Kasumi-1 (cell line): ENCODE data around the gene AIPL1.

Experiments
- DNase-seq, 2 experiments: peaks; one replicate each; lab custom pipeline; 2025; lab: John Stamatoyannopoulos, UW

AIPL1 gene

DNA sequence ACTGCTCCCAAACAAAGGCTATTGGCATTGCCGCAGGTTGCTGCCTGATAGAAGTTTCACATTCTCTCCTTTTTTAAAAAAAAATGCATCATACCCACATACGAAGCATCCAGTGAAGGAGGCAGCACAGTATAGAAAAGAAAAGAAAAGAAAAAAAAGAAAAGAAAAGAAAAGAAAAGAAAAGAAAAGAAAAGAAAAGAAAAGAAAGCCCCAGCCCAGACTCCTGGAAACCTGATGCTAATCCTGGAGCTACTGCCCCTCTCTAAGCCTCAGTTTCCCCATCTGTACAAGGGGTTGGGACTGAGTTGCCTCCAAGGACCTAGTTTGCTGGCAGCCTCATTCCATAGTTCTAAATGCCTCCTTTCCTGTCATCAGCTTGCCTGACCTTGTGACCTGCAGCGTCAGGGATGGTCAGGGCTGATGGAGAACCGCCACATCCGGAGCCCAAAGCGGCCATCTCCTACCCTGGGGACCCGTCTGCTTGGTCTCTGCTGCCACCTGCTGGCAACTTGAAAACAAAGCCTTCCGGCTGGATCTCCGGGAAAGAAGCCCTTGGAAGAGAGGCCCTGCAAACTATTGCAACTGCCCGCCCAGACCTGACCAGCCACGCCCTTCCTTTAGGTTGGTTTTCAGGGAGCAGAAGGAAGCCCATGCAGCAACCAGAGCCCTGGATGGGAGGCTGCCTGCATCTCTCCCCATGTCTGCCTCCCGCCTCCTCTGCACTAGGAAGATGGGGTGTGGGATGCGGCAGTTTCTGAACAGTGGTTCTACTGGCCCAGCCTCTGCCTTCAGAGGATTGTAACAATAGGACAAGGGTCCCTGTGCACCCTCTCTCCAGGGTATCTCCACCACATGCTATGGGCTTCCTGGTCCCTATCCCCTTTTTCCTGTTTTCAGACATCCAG, 13.0 kb downstream of the AIPL1 start:
- DNase-seq, result peak; percentile 34 to 39

DNA sequence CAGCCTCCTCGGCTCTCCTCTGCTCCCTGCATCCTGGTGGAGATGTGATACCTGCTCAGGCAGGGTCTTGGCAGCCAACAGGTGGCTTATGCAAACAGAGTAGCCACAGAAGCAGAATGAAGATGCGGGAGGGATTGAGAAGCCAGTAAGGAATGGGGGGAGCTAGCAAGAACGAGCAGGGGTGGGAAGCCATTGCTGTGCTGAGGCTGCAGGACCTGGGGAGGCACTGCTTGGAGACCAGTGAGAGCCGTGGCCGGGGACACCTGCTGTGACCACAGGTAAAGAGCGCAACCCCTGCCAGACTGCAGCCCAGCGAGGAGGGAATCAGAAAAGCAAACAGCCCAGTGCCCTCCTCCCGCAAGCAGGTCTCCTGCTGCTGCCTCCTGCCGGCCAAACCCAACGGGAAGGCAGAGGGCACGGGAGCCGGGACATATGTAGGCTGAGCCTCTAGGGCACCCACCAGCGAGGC, 14.7 kb downstream of the AIPL1 start:
- DNase-seq, result no peak

GRCh38 chr17:6415616-6416015, 19.3 kb downstream of the AIPL1 start:
- no peak for DNase-seq

GRCh38 chr17:6413065-6413464, 21.9 kb downstream of the AIPL1 start:
- peak; percentile 29 to 48 for DNase-seq

GRCh38 chr17:6408735-6409134, 26.2 kb downstream of the AIPL1 start:
- DNase-seq, result no peak

GRCh38 chr17:6408276-6408675, 26.6 kb downstream of the AIPL1 start:
- no peak for DNase-seq

DNA sequence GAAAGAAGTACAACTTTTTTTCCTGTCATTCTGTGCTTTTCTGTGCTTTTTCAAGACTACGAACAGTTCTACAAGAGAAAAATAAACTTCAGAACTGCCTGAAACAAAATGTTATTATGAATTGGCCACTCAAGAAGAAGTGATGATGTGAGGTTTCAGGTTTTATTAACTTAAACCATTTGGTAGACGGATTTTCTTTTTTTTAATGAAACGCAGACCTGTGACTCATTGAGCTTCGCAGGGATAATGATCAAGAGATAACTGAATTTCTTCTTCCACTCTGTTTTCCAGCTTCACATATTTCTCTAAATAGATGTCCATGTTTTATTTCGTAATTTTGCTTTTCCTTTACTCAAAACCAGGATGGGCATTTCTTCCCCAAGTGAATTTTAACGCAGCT, 32.7 kb downstream of the AIPL1 start:
- DNase-seq, result no peak

- no peak for DNase-seq
Observed at GRCh38 chr17:6398955-6399354, 36.0 kb downstream of the AIPL1 start.

DNA sequence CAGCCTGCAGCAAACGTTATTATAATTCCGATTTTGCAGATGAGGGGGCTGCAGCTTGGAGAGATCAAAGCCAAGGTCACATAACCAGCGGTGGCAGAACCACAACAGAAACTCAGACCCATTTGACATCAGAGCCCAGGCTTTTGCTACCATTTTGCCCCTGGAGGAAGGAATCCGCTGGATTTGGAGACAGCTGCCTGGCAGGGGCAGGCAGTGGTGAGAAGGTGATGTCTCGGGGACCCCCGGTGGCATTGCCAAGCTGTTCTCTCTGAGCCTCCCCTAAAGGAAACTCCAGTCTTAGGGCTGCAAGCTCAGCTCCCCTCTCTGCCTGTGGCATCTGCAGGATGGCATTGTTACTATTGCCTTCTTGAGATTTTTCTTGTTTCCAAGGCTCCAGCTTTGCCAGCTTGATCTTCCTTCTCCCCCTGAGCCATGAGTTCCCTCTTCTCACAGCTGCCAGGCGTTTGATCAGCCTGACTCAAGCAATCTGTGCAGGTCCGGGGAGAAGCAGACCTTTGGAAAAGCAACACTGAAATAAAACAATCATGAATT, 40.8 kb downstream of the AIPL1 start:
- DNase-seq, result no peak

DNA sequence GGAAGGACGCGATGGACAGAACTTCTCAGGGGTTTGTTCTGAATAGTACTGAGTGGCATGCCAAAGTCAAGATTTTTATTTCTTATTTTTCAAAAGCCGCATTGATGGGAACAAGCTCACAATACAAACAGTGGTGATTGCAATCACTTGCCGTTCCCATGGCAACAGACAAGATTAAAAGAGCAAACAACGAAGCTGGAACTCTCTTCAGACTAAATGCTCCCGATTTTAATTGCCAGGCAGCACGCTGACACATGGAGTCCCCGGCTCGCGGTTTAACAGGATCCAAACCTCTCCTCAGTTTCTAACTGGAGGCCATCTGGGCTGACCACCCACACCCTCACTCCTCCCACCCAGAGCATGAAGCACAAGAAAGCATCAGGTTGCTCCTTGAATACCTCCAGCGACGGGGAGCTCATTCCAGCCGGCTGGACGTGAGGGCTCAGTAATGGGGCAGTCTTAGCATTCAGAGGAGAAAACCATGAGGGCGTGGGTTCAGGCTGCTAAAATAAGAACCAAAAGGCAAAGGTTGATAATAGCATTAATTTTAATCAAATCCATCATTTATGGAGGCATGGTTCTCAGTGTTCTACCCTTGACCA, 41.5 kb downstream of the AIPL1 start:
- no peak for DNase-seq

DNA sequence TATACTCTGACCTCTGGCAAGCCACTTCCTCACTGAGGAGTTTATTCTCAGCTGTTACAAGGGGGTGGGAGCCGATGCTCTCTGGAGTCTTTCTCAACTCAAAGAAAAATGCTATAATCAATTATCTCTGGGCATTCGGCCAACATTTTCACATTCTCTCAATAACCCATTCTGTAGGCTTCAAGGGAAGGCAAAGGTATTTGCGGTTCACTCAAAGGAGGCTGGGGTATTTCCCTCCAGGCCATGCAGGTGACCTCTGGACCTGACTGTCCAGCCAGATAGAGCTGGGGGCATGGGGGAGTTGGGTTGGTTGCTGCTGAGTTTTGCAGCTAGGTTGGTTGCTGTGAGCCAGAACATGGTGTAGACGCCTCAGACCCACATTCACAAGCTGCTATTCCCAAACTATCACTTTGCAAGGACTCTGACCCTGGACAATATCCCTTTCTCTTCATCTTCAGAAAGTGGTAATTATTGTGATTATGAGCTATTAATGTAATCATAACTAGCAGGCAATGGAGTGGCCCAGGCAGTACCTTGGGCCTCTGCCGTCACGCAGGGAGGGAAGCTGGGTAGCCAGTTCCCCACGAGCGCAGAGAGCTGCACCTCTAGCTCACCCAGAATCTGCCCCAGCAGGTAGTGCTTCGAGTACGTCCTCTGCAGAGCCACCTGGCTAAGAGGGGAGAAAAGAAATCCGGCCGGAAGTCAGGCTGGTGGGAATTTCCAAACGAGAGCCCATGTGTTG, 42.1 kb downstream of the AIPL1 start:
- DNase-seq, result no peak

- DNase-seq, result no peak
Observed at GRCh38 chr17:6388416-6388815, 46.5 kb downstream of the AIPL1 start.

DNA sequence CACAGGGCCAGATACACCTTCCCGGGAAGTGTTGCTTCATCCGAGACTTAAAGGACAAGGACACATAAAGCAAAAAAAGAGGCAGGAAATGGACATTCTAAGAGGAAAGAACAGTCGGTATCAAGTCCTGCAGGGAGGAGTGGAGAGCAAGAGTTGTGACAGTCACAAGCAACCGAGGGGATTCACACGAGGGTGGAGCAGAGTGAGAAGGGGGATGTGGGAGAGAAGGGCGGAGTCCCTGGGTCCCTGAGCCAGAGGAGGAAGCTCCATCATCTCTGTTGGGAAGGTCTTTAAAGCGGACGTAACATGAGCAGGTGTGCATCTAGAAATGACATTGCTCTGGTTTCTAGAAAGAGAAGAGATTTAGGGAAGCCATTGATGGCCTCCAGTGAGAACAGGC, 47.1 kb downstream of the AIPL1 start:
- no peak for DNase-seq

GRCh38 chr17:6387442-6387841, 47.5 kb downstream of the AIPL1 start:
- no peak for DNase-seq

DNA sequence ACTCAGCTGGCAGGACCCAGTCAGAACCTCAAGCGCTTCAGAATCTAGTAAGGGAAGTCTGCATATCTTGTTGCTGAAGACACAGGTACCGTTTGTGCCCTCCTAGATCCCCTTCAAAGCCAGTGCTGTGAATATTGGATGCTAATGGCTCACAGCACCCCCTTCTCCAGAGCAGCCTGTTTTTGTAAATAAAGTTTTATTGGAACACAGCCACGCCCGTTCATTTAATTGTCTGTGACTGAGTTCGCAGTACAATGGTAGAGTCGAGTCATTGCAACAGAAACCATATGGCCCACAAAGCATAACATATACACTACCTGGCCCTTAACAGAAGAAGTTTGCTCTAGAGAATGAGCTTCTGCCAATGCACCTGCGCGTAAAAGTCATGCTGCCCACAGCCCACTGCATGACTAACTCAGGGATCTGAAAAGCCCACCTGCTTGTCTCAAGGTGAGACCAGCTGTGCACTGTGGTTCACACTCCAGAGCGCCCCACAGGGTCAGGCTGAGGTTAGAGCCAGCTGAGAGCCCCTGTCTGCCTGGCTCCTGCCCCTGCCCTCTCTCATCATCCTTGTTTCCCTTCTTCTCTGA, 48.8 kb downstream of the AIPL1 start:
- DNase-seq, result no peak

DNA sequence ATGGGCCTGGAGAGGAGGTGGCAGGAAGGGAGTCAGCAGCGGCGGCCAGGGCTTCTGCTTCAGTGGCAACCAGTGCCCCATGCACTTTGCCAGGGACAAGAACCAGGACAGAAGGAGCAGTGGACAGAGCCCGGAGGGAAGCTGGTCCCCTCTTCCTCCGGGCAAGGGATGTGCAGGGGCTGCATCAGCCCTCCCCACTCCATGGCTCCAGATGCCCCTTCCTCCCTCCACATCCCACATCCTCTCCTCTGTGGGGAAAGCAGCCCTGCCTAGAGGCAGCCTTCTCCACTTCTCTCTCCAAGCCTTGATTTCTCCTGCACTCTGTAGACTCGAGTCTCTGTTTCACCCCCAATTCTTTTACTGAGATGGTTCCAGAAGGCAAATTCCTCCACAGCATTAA, 50.4 kb downstream of the AIPL1 start:
- no peak for DNase-seq

DNA sequence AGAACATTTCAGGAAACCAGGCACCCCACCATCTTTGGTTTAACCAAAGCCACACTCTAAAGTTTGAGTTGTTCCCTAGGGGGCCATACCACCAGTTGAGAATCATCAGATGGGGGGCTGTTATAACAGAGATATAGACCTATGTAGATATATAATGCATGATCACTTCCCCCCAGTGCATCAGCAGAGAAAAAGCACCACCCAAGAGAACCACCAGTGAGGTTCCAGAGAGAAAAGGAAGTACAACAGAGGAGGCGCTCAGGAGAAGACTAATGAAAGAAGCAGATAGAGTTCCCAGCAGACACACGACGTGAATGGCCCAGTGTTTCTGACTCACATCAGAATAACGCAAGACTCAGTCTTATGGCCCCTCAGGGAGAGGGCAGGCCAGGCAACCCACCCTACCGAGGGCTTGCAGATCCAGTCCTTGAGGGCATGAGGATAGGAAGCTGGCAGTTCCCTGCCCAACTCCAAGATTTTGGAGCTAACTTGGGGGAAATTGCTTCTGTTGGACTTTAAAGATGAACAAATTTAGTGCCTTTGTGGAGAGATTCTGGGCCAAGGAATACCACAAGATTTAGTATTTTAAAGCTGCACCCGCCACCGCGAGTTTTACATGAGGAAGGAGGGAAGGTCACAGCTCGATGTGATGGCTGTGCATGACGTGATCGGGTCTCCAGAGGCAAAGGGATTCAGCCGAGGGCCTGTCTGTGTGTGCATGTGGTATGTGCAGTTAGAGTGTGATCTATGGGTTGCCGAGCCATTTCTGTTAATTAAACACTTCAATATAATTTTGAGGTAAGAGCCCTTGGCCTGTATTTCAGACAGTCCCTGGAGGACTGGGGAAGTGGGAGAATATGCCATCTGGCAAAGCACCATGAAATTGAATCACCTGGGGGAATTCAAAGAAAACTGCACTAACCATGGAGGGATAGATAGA, 53.1 kb downstream of the AIPL1 start:
- no peak for DNase-seq

DNA sequence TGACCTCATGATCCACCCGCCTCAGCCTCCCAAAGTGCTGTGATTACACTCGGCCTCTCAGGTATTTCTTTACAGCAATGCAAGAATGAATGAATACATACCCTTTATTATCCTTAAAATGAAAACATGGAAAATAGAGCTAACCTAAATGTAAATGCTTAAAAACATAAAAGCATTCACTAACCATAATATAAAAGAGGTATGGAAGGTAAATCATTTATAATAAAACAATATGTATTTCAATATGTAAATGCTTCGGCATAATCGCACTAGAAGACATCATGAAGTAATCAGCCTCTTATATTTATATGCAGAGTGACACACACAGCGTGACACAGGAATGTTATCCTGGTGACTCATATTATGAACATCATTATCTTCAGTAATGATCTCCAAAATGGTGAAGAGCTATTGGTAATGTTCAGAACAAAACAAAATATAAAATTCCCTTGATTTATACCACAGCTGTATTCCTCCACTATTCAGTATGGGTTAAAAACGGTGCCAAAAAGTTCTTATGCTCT, 53.9 kb downstream of the AIPL1 start:
- no peak for DNase-seq

GRCh38 chr17:6377906-6378305, 57.0 kb downstream of the AIPL1 start:
- DNase-seq, result no peak

- DNase-seq, result no peak
Observed at GRCh38 chr17:6376931-6377361, 58.0 kb downstream of the AIPL1 start.
